Muscle layer of duodenum (tissue), 2 donors: Measurements from ENCODE around the gene LENG9.

Source experiments
- H3K27ac ChIP-seq: one replicate; pipeline ENCODE4 v1.7.0; 2013; ENCODE audit warnings: mild to moderate bottlenecking, low read length
- H3K27me3 ChIP-seq: one replicate; pipeline ENCODE4 v1.7.0; 2013; ENCODE audit warnings: low read depth, mild to moderate bottlenecking, control low read depth, low read length
- H3K36me3 ChIP-seq, 2 donors: one replicate each; pipeline ENCODE4 v1.7.0; 2013; ENCODE audit warnings: low read length in 2 of 2, control low read depth in 1 of 2, mild to moderate bottlenecking in 1 of 2; ENCODE audit not compliant: insufficient read depth in 2 of 2, control insufficient read depth in 1 of 2
- H3K4me1 ChIP-seq, 2 donors: one replicate each; pipeline ENCODE4 v1.7.0; 2013; ENCODE audit warnings: low read length in 2 of 2, mild to moderate bottlenecking in 2 of 2, control low read depth in 1 of 2, moderate library complexity in 1 of 2; ENCODE audit not compliant: insufficient read depth in 2 of 2, control insufficient read depth in 1 of 2
- H3K4me3 ChIP-seq, 2 donors: one replicate each; pipeline ENCODE4 v1.7.0; 2013; ENCODE audit warnings: low read length in 2 of 2, low read depth in 1 of 2, mild to moderate bottlenecking in 1 of 2
- H3K9me3 ChIP-seq, 2 donors: one replicate each; pipeline ENCODE4 v1.7.0; 2013; ENCODE audit warnings: low read length in 2 of 2, control low read depth in 1 of 2, mild to moderate bottlenecking in 1 of 2; ENCODE audit not compliant: control insufficient read depth in 1 of 2
- donor health status: healthy.

The LENG9 gene

GRCh38 chr19:54431255-54431838 is 32.2 kb downstream of the LENG9 start:
- no peaks in the 10 kb centered on the region for H3K9me3 ChIP-seq
- peak overlapping the region in 1 of 2 donors; percentile 46 for H3K4me3 ChIP-seq
- H3K27me3 ChIP-seq, result peaks cover 21% of the 10 kb centered on the region
- peaks cover 0 to 42% of the 10 kb centered on the region in 2 donors for H3K4me1 ChIP-seq
- no peak overlapping the region for H3K27ac ChIP-seq
- no peaks in the 10 kb centered on the region for H3K36me3 ChIP-seq

- peaks cover 0 to 35% of the 10 kb centered on the region in 2 donors for H3K4me1 ChIP-seq
- H3K4me3 ChIP-seq, result peak overlapping the region in 1 of 2 donors; percentile 46
- H3K27ac ChIP-seq, result no peak overlapping the region
- peaks cover 21% of the 10 kb centered on the region for H3K27me3 ChIP-seq
- no peaks in the 10 kb centered on the region for H3K9me3 ChIP-seq
- no peaks in the 10 kb centered on the region for H3K36me3 ChIP-seq
Observed at GRCh38 chr19:54430306-54431254, 33.0 kb downstream of the LENG9 start.

GRCh38 chr19:54429545-54430227 is 33.9 kb downstream of the LENG9 start:
- H3K36me3 ChIP-seq, result no peaks in the 10 kb centered on the region
- H3K27ac ChIP-seq, result no peak overlapping the region
- H3K4me1 ChIP-seq, result peaks cover 0 to 26% of the 10 kb centered on the region in 2 donors
- H3K9me3 ChIP-seq, result no peaks in the 10 kb centered on the region
- H3K27me3 ChIP-seq, result peaks cover 21% of the 10 kb centered on the region
- no peak overlapping the region for H3K4me3 ChIP-seq

GRCh38 chr19:54429176-54429495 is 34.4 kb downstream of the LENG9 start:
- Histone ChIP-seq H3K36me3 (no peaks in the 10 kb centered on the region), H3K9me3 (no peaks in the 10 kb centered on the region), H3K27me3 (peaks cover 19% of the 10 kb centered on the region), H3K27ac (no peak overlapping the region), H3K4me1 (peaks cover 0 to 20% of the 10 kb centered on the region in 2 donors), H3K4me3 (no peak overlapping the region)

GRCh38 chr19:54428323-54429175 is 35.0 kb downstream of the LENG9 start:
- no peaks in the 10 kb centered on the region for H3K9me3 ChIP-seq
- H3K4me3 ChIP-seq, result no peak overlapping the region
- peaks cover 14% of the 10 kb centered on the region for H3K27me3 ChIP-seq
- no peak overlapping the region for H3K27ac ChIP-seq
- no peaks in the 10 kb centered on the region for H3K36me3 ChIP-seq
- H3K4me1 ChIP-seq, result peaks cover 0 to 20% of the 10 kb centered on the region in 2 donors

- Histone ChIP-seq H3K27ac (no peak overlapping the region), H3K4me3 (no peak overlapping the region), H3K27me3 (peaks cover 14% of the 10 kb centered on the region), H3K4me1 (peaks cover 0 to 20% of the 10 kb centered on the region in 2 donors), H3K9me3 (no peaks in the 10 kb centered on the region), H3K36me3 (no peaks in the 10 kb centered on the region)
Observed at GRCh38 chr19:54427586-54427985, 36.0 kb downstream of the LENG9 start.

GRCh38 chr19:54426291-54426931 is 37.2 kb downstream of the LENG9 start:
- Histone ChIP-seq H3K9me3 (no peaks in the 10 kb centered on the region), H3K27ac (no peak overlapping the region), H3K27me3 (peaks cover 14% of the 10 kb centered on the region), H3K36me3 (no peaks in the 10 kb centered on the region), H3K4me3 (no peak overlapping the region), H3K4me1 (peaks cover 0 to 20% of the 10 kb centered on the region in 2 donors)

- Histone ChIP-seq H3K4me3 (no peak overlapping the region), H3K27ac (no peak overlapping the region), H3K4me1 (peaks cover 0 to 15% of the 10 kb centered on the region in 2 donors), H3K27me3 (peaks cover 13% of the 10 kb centered on the region), H3K36me3 (no peaks in the 10 kb centered on the region), H3K9me3 (no peaks in the 10 kb centered on the region)
Observed at GRCh38 chr19:54425382-54425723, 38.2 kb downstream of the LENG9 start.

GRCh38 chr19:54424660-54425381 is 38.8 kb downstream of the LENG9 start:
- H3K27ac ChIP-seq, result no peak overlapping the region
- H3K36me3 ChIP-seq, result no peaks in the 10 kb centered on the region
- no peak overlapping the region for H3K4me3 ChIP-seq
- H3K27me3 ChIP-seq, result peaks cover 10% of the 10 kb centered on the region
- no peaks in the 10 kb centered on the region for H3K9me3 ChIP-seq
- H3K4me1 ChIP-seq, result peaks cover 0 to 12% of the 10 kb centered on the region in 2 donors

- Histone ChIP-seq H3K36me3 (no peaks in the 10 kb centered on the region), H3K4me3 (no peak overlapping the region), H3K27me3 (peaks cover 4% of the 10 kb centered on the region), H3K4me1 (peaks cover 0 to 11% of the 10 kb centered on the region in 2 donors), H3K9me3 (no peaks in the 10 kb centered on the region), H3K27ac (no peak overlapping the region)
Observed at GRCh38 chr19:54424201-54424600, 39.4 kb downstream of the LENG9 start.
